NCI-H345 treated with DMSO at 0.1 percent for 48 hours (cell line): Measurements from ENCODE around the gene GREB1.

Experiments
- DNase-seq: peaks from one replicate; lab custom pipeline; 2025; ENCODE audit not compliant: unreplicated experiment; lab: John Stamatoyannopoulos, UW

GREB1 gene

GRCh38 chr2:11558214-11558886, 24.5 kb downstream of the GREB1 start:
- no peak for DNase-seq

DNA sequence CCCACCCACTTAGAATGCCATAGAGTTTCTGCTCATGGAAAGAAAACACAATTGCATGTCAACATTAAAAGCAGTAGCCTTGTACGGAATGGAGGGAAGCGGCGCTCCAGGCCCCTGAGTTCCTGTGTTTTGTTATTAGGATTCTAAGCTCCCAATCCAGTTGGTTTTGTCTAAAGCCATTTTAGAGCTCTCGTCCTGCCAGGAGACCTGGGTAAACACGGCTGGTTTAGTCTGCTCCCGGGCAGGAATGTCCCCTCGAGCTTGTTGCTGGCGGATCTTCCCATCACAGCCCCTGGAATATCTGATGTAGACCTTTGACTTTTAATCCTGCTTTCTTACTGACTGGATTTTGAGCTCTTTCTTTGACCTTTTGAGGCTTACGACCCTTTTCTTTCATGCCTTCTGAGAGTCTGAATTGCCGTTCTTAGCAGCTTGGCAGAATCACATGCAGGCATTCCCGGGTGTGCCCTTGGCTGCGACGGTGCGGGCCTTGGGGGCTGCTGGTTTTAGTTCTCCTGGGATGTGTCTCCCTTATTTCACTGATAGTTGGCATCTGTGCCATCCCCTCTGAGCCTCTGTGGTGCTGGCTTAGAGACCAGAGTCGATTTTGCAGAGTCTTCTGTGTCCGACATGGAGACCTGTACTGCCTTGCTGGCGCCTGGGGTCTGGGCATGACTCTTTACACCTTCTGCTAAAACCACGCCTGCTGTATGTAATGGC, 25.4 kb downstream of the GREB1 start:
- DNase-seq = no peak

DNA sequence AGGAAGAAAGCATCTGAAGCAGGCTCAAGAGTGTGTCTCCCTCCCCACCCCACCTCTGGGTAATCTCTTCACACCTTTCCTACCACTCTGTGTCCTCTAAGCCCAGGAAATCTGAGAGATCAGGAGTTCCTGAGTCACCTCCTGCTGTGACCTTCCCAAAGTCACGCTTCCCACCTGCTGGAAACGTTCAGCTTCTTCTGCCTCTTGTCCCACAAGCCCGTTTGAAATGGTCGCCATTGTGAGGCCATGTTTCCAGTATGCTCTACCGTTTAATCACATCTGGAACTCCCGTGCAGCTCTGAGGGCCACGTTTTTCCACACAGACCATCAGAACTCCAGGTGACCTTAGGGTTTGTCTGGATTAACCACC, 25.9 kb downstream of the GREB1 start:
- no peak for DNase-seq

- no peak for DNase-seq
These were observed 27.0 kb downstream of the GREB1 start for GRCh38 chr2:11560806-11561205.

- DNase-seq = no peak
These were observed 28.2 kb downstream of the GREB1 start for GRCh38 chr2:11562011-11562410.

DNA sequence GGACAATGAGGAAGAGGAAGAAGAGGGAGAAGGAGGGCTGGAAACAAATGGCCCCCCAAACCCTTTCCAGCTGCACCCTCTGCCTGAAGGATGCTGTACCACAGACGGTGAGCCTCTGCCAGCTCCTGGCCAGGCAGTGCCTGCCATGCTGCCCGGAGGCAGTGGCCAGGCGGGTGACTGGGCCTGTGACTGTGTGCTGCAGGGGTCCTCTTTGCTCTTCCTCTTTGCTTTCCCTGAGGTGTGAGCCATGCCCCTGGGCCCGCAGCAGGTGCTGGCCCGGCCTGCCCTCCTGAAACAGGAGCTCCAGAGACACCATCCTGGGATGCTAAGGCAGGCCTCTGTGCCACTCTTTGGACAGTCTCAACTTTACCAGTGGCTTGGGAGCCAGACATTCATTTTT, 28.6 kb downstream of the GREB1 start:
- no peak for DNase-seq

DNA sequence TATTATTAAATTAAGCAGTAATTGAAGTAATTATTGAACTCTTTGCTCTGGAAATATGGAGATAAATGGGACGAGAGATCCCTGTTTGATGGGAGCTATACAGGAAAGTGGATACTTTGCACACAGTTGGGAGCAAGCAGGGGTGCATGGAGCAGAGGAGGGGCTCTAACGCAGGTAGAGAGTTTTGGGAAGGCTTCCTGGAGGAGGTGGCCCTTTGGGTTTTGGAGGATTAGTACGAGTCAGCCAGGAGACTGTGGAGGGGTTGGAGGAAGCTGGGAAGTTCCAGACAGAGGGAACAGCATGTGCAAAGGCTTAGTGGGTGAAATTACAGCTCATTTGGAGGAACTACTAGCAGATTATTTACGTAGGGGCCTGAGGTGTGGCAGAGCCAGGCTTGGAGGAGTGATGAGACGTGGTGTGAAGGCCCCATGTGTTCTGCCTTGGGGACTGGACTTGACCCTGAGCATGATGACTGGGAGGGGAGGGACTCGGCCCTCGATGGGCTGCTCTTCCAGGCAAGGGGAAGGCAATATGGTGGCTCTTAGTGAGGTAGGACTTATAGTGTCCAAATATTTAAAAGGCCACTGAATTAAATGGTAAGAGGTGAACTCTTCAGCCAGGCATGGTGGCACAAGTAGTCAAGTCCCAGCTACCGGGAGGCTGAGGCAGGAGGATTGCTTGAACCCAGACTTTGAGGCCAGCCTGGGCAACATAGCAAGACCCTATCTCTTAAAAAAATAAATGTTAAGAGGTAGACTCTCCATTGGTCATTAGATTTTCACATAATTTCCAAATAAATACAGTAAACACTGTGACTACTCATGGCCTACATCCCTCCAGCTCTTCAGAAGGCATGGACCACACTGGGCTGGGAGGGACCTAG, 30.2 kb downstream of the GREB1 start:
- DNase-seq = no peak

- no peak for DNase-seq
These were observed 31.1 kb downstream of the GREB1 start for GRCh38 chr2:11564816-11565567.

- DNase-seq = no peak
These were observed 32.5 kb downstream of the GREB1 start for GRCh38 chr2:11566383-11566782.

- DNase-seq = no peak
These were observed 33.8 kb downstream of the GREB1 start for GRCh38 chr2:11567631-11568031.

DNA sequence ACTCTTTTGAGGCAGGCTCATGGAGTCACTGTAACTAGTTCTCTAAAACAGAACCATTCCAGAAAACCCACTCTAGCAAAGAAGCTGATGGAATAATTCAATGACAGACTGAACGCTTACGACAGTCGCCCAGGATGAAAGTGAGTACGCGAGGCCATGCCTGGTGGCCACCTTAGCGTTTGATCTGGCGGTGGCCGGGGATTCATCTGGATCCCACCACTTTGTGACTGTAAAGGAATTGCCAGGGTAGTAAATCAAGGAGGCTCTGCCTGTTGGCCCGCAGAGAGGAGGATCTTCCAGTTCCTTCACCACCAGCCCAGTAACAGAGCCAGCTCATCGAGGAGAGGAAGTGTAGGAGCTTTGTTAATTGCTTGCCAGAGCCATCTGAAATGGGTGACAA, 34.6 kb downstream of the GREB1 start:
- no peak for DNase-seq

DNA sequence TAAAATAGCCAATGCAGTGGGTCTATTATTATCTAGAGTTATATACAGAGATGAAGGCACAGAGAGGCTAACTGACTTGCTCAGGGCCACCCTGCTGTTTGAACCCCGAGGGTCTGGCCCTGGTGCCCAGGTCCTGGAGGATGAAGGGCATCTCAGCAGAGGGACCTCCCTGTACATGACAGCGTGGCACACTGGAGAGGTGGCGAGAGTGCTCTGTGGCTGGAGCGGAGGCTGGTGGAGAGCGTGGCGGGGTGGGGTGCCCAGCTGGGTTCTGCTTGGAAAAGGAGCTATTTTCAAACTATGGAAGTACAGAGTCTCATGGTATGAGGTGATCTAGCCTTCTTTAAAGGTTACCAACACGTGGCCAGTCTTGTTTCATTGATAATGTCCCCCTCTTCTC, 35.8 kb downstream of the GREB1 start:
- DNase-seq = no peak

DNA sequence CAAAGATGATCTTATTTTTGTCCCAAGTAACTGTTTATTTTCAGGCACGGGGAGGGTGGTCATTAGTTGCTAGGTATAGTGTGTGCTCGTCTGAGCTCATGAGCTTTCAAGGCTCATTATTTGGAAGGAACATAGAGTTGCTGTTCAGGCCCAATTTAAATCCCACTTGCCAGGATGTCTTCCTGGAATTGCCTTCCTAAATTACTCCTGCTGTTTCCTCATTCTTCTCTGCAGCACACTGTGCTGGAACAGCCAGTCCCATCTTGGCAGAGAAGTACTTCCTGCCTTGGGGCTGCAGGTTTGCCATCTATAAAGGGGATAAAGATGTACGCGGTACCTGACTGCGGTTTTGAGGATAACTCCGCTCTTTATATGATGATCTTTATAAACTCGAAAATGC, 37.3 kb downstream of the GREB1 start:
- DNase-seq = no peak

GRCh38 chr2:11572996-11573395, 39.2 kb downstream of the GREB1 start:
- DNase-seq = no peak

DNA sequence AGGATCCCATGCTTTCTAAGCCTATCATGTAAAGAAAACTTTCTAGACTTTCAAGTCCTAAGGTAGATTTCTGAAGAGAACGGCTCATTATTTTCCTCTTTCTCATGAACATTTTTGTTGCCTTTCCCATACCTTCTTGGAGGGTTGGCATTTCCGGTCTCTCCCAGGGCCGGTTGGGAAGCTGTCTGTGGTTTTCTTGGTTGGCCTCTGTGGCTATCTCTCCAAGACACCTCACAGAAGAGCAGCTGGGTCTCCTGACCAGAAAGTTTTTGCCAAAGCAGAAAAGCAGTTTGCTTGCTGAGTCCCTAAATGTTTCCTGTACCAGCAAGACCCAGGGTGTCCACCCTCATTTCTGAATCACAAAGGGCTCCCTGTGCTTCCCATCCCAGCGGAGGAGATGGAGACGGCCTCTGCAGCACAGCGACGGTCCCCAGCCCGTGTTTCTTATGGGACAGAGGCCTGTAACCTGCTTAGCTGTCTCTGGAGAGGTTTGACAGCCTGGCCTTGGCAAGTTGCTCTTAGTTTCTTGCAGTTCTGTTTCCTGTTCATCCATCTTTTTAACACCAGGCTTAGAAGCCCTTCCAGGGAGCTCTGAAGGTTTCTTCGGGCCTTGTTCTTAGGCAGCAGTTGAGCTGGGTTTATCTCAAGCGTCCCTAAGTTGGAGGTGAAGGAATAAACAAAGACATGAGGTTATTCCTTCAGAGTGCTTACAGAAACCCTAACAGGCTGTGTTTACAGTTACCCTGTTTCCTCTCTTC, 39.8 kb downstream of the GREB1 start:
- no peak for DNase-seq

- DNase-seq = no peak
These were observed 40.6 kb downstream of the GREB1 start for GRCh38 chr2:11574176-11575046.

GRCh38 chr2:11576398-11576797, 42.6 kb downstream of the GREB1 start:
- DNase-seq = no peak

DNA sequence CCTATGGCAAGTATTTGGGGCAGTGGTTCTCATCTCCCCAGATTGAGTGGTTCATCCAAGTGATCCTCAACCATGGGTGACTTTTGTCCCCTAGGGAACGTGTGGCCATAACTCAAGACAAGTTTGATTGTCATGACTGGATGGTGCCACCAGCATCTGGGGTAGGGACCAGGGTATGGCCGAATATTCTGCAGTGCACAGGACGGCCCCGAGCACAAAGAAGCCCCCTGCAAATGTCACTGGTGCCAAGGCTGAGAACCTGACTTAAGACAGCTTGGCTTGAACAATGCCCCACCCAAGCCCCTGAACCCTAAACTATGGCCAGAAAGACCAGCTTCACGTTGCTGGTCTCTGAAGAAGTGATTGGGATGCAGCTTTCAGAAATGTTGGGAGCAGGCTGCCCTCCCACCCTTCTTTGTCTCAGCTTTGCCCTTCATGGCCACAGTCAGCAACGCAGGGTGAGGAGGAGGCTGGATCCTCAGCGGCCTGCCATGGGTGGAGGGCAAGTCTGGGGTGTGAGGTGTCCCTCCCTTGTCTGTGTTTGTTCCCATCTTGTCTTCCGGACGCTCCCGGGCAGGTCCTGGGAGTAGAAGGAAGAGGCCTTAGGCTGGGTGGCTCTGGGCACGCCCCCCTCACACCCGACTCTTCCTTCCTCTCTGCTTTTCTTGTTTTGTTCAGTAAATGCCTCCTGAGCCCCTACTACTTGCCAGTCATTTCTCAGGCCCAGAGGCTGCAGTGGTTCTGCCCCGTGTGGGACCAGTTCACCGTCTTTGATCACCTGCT, 43.4 kb downstream of the GREB1 start:
- no peak for DNase-seq
